Sigmoid colon (tissue), 7 donors: ENCODE data around the gene SLC26A6. TPM values are rescaled to one million over a fixed set of nuclear protein-coding genes. Genes with fewer than 3 reads are reported as not detected.

Experiments
- DNase-seq: peaks from one replicate; pipeline ENCODE4 v3.0.0-alpha.2; 2019
- H3K27ac ChIP-seq, 4 donors: fragments of 200-600 bp; sonication (generic); one replicate each; pipeline ENCODE4 v1.5.1; 2016 to 2019; ENCODE audit warnings: mild to moderate bottlenecking in 1 of 4
- H3K27me3 ChIP-seq, 3 donors: fragments of 200-600 bp; sonication (generic); one replicate each; pipeline ENCODE4 v1.5.1; 2019; ENCODE audit warnings: mild to moderate bottlenecking in 1 of 3
- H3K36me3 ChIP-seq, 4 donors: fragments of 200-600 bp; sonication (generic); one replicate each; pipeline ENCODE4 v1.5.1; 2016 to 2019
- H3K4me1 ChIP-seq, 4 donors: fragments of 200-600 bp; sonication (generic); one replicate each; pipeline ENCODE4 v1.5.1; 2017 to 2019
- H3K4me3 ChIP-seq, 4 donors: fragments of 200-600 bp; sonication (generic); one replicate each; pipeline ENCODE4 v1.5.1; 2017 to 2019; ENCODE audit warnings: mild to moderate bottlenecking in 2 of 4, moderate library complexity in 1 of 4
- H3K9me3 ChIP-seq, 4 donors: fragments of 200-600 bp in 3 of 4; sonication (generic) in 3 of 4; one replicate each; pipeline versions ENCODE4 v1.5.1 to v1.6.1; 2013 to 2019
- EP300 ChIP-seq, 4 donors: sonication (generic); formaldehyde crosslinking; IDR thresholded peaks; one replicate each; pipeline ENCODE4 v1.6.1; 2017; ENCODE audit warnings: antibody characterized with exemption in 4 of 4
- POLR2A ChIP-seq, 2 donors: fragments of 450-650 bp; IDR thresholded peaks; one replicate each; pipeline ENCODE4 v1.6.1; 2016; ENCODE audit warnings: antibody characterized with exemption in 2 of 2, mild to moderate bottlenecking in 2 of 2, moderate library complexity in 2 of 2
- POLR2AphosphoS5 ChIP-seq, 4 donors: sonication (generic); formaldehyde crosslinking; IDR thresholded peaks; one replicate each; pipeline ENCODE4 v1.6.1; 2017; ENCODE audit warnings: antibody characterized with exemption in 4 of 4
- WGBS, 2 donors: extraction: QIAGEN DNeasy Blood & Tissue Kit; methylation state at CpG; one replicate each; pipeline ENCODE4 v1.1.7; 2013; 5-methylcytosine and 5-hydroxymethylcytosine counted together
- intact Hi-C: fragments of 100-400 bp; cut with DNase I; formaldehyde crosslinking; loops from one replicate; pipeline ENCODE4 v1.15.1; 2023
- polyA plus RNA-seq, 3 donors: library from polyadenylated mRNA; stranded (reverse); fragments of 200-250 nt; gene quantifications; one replicate each; pipeline ENCODE4 v1.2.3, GENCODE V29; 2013
- total RNA-seq, 4 donors: library from RNA; depleted of rRNA; stranded (reverse); fragments of >200 nt; gene quantifications; one replicate each; pipeline ENCODE4 v1.1.0, GENCODE V29; 2016
- TF ChIP-seq, protein P1 (sequence below), 4 experiments: fragments of 450-650 bp in 3 of 4; fragments of 200-600 bp in 1 of 4; IDR thresholded peaks; one replicate each; pipeline ENCODE4 v1.5.1; 2016 to 2019; ENCODE audit warnings: antibody characterized with exemption in 4 of 4, mild to moderate bottlenecking in 3 of 4, moderate library complexity in 2 of 4
- donor health status: healthy with polysubstance abuse.
- donor health status: Bipolar disorder and iron deficiency.
- donor health status: healthy.

Gene SLC26A6
- total and polyA plus RNA-seq, 7 donors, result 6.4 to 70.8 (median 16.8) TPM

- no peaks in the 10 kb centered on the region for H3K36me3 ChIP-seq
- intact Hi-C loops, result no loop called here
- no peak overlapping the region for H3K27ac ChIP-seq
- no peaks in the 10 kb centered on the region for H3K9me3 ChIP-seq
- DNase-seq, result no peak
- 70 to 72% methylated on average over 15 of the region's 15 CpGs for WGBS, 2 donors
- no peak overlapping the region for H3K4me3 ChIP-seq
- H3K4me1 ChIP-seq, result no peaks in the 10 kb centered on the region
- peaks cover 0 to 3% (median 0%) of the 10 kb centered on the region in 3 donors for H3K27me3 ChIP-seq
- TF ChIP-seq EP300 (IDR thresholded peaks at IDR 0.05) (no peak), POLR2AphosphoS5 (IDR thresholded peaks at IDR 0.05) (no peak), POLR2A (IDR thresholded peaks at IDR 0.05) (no peak)
- TF ChIP-seq, protein P1, sequence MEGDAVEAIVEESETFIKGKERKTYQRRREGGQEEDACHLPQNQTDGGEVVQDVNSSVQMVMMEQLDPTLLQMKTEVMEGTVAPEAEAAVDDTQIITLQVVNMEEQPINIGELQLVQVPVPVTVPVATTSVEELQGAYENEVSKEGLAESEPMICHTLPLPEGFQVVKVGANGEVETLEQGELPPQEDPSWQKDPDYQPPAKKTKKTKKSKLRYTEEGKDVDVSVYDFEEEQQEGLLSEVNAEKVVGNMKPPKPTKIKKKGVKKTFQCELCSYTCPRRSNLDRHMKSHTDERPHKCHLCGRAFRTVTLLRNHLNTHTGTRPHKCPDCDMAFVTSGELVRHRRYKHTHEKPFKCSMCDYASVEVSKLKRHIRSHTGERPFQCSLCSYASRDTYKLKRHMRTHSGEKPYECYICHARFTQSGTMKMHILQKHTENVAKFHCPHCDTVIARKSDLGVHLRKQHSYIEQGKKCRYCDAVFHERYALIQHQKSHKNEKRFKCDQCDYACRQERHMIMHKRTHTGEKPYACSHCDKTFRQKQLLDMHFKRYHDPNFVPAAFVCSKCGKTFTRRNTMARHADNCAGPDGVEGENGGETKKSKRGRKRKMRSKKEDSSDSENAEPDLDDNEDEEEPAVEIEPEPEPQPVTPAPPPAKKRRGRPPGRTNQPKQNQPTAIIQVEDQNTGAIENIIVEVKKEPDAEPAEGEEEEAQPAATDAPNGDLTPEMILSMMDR (IDR thresholded peaks at IDR 0.05), result no peak
Observed at GRCh38 chr3:48588230-48588629, 47.0 kb downstream of the SLC26A6 start.

GRCh38 chr3:48587686-48588085 lies 47.6 kb downstream of the SLC26A6 start:
- no peaks in the 10 kb centered on the region for H3K36me3 ChIP-seq
- TF ChIP-seq EP300 (IDR thresholded peaks at IDR 0.05) (no peak), POLR2AphosphoS5 (IDR thresholded peaks at IDR 0.05) (no peak), POLR2A (IDR thresholded peaks at IDR 0.05) (no peak)
- TF ChIP-seq, protein P1 (IDR thresholded peaks at IDR 0.05), result no peak
- no peak overlapping the region for H3K4me3 ChIP-seq
- 70 to 81% methylated on average over 11 of the region's 11 CpGs for WGBS, 2 donors
- peaks cover 0 to 1% (median 0%) of the 10 kb centered on the region in 3 donors for H3K27me3 ChIP-seq
- no peak for DNase-seq
- intact Hi-C loops, result no loop called here
- no peak overlapping the region for H3K27ac ChIP-seq
- H3K9me3 ChIP-seq, result no peaks in the 10 kb centered on the region
- no peaks in the 10 kb centered on the region for H3K4me1 ChIP-seq

GRCh38 chr3:48585411-48585810 lies 49.9 kb downstream of the SLC26A6 start:
- H3K36me3 ChIP-seq, result no peaks in the 10 kb centered on the region
- no peak overlapping the region for H3K27ac ChIP-seq
- no peak for DNase-seq
- 72 to 88% methylated on average over 8 of the region's 8 CpGs for WGBS, 2 donors
- H3K9me3 ChIP-seq, result no peaks in the 10 kb centered on the region
- no peaks in the 10 kb centered on the region for H3K4me1 ChIP-seq
- H3K27me3 ChIP-seq, result no peaks in the 10 kb centered on the region
- no peak overlapping the region for H3K4me3 ChIP-seq
- intact Hi-C loops, result no loop called here
- TF ChIP-seq POLR2A (IDR thresholded peaks at IDR 0.05) (no peak), POLR2AphosphoS5 (IDR thresholded peaks at IDR 0.05) (no peak), EP300 (IDR thresholded peaks at IDR 0.05) (no peak)
- TF ChIP-seq, protein P1 (IDR thresholded peaks at IDR 0.05), result no peak

- H3K27me3 ChIP-seq, result no peaks in the 10 kb centered on the region
- H3K27ac ChIP-seq, result no peak overlapping the region
- no peaks in the 10 kb centered on the region for H3K4me1 ChIP-seq
- 82 to 90% methylated on average over 9 of the region's 9 CpGs for whole genome bisulfite sequencing, 2 donors
- TF ChIP-seq, protein P1 (IDR thresholded peaks at IDR 0.05), result no peak
- TF ChIP-seq POLR2A (IDR thresholded peaks at IDR 0.05) (no peak), EP300 (IDR thresholded peaks at IDR 0.05) (no peak), POLR2AphosphoS5 (IDR thresholded peaks at IDR 0.05) (no peak)
- no peak overlapping the region for H3K4me3 ChIP-seq
- intact Hi-C loops, result no loop called here
- no peak for DNase-seq
- H3K9me3 ChIP-seq, result no peaks in the 10 kb centered on the region
- H3K36me3 ChIP-seq, result no peaks in the 10 kb centered on the region
Observed at GRCh38 chr3:48584836-48585235, 50.4 kb downstream of the SLC26A6 start.
